Psoas muscle (tissue), 8 donors: Measurements from ENCODE around the gene DSCAM. TPM values are rescaled to one million over a fixed set of nuclear protein-coding genes. Genes with fewer than 3 reads are reported as not detected.

Source experiments
- ATAC-seq, 4 donors: fragments of 200-7000 bp; cut with Tn5 transposase; one replicate each; pipeline ENCODE4 v1.9.1; 2020; ENCODE audit warnings: moderate library complexity in 3 of 4, mild to moderate bottlenecking in 2 of 4
- DNase-seq, 2 donors: peaks; one replicate each; pipeline ENCODE4 v3.0.0-alpha.2; 2020
- H3K27ac ChIP-seq: fragments of 200-600 bp; one replicate; pipeline ENCODE4 v1.8.0; 2022
- H3K27me3 ChIP-seq, 3 donors: fragments of 200-600 bp in 1 of 3; one replicate each; pipeline versions ENCODE4 v1.6.1 to v1.8.0; 2013 to 2022; ENCODE audit warnings: low read length in 2 of 3, mild to moderate bottlenecking in 2 of 3, moderate library complexity in 1 of 3; ENCODE audit not compliant: insufficient read depth in 3 of 3
- H3K36me3 ChIP-seq, 2 donors: fragments of 200-600 bp in 1 of 2; one replicate each; pipeline versions ENCODE4 v1.6.1 to v1.8.0; 2013 to 2022; ENCODE audit warnings: low read depth in 1 of 2, mild to moderate bottlenecking in 1 of 2, moderate library complexity in 1 of 2; ENCODE audit not compliant: insufficient read depth in 1 of 2
- H3K4me1 ChIP-seq: fragments of 200-600 bp; one replicate; pipeline ENCODE4 v1.8.0; 2022
- H3K4me3 ChIP-seq: fragments of 200-600 bp; one replicate; pipeline ENCODE4 v1.8.0; 2022; ENCODE audit warnings: mild to moderate bottlenecking
- H3K9me3 ChIP-seq: fragments of 200-600 bp; one replicate; pipeline ENCODE4 v1.8.0; 2022
- CTCF ChIP-seq: fragments of 200-600 bp; IDR thresholded peaks from one replicate; pipeline ENCODE4 v1.8.0; 2022; ENCODE audit warnings: antibody characterized with exemption
- WGBS, 3 donors: extraction: QIAGEN DNeasy Blood & Tissue Kit; methylation state at CpG; one replicate each; pipeline versions ENCODE4 v1.1.6 to v1.1.7; 2013; 5-methylcytosine and 5-hydroxymethylcytosine counted together
- intact Hi-C, 2 donors: fragments of 100-400 bp; cut with DNase I; formaldehyde crosslinking; loops; one replicate each; pipeline versions ENCODE4 v1.11.0 to v1.14.2; 2022
- polyA plus RNA-seq, 3 donors: library from polyadenylated mRNA; stranded (reverse); fragments of 200-250 nt; gene quantifications; one replicate each; pipeline ENCODE4 v1.2.3, GENCODE V29; 2013
- total RNA-seq, 4 donors: library from RNA; stranded (reverse); fragmentation: NEBNext Ultra II Directional in 2 of 4; extraction: Animal tissue kit (Norgen Biotek cat#: 25700) in 2 of 4; gene quantifications; one replicate each; pipeline versions ENCODE4 v1.2.1 to v1.2.4, GENCODE V29; 2021 to 2023
- donor health status: healthy with polysubstance abuse.
- donor health status: DM: no; HTN: no; CAD: no; lungs with moderate emphysema.
- donor health status: Bipolar disorder and iron deficiency.
- donor health status: healthy.
- donor health status: DM: yes; HTN: yes; CAD: no.
- donor health status: DM: no; HTN: no; CAD: no.
- donor health status: DM: no; HTN: no; CAD: no.
- donor health status: DM: yes; HTN: yes; CAD: no.

Gene DSCAM
- total and polyA plus RNA-seq, 7 donors, result 0.03 to 0.04 TPM; not detected in 5

GRCh38 chr21:40504825-40505224 is 342.1 kb downstream of the DSCAM start:
- H3K27me3 ChIP-seq, result no peaks in the 10 kb centered on the region
- intact Hi-C loops, result no loop called here

GRCh38 chr21:40496116-40496515 is 350.8 kb downstream of the DSCAM start:
- intact Hi-C loops, result no loop called here
- ATAC-seq (no peak), DNase-seq (no peak)
- no peak for TF ChIP-seq CTCF
- Histone ChIP-seq H3K4me1 (no peaks in the 10 kb centered on the region), H3K27me3 (peaks cover 0 to 2% (median 0%) of the 10 kb centered on the region in 3 donors), H3K4me3 (no peak overlapping the region), H3K27ac (no peak overlapping the region), H3K9me3 (no peaks in the 10 kb centered on the region), H3K36me3 (no peaks in the 10 kb centered on the region)

More at GRCh38 chr21:40504825-40505224, 342.1 kb downstream of the DSCAM start:
- no peaks in the 10 kb centered on the region for H3K36me3 ChIP-seq
- ATAC-seq (no peak), DNase-seq (no peak)
- H3K4me1 ChIP-seq, result no peaks in the 10 kb centered on the region
- WGBS, 3 donors, result 18 to 50% (median 29%) methylated on average over 1 of the region's 1 CpG
- H3K9me3 ChIP-seq, result no peaks in the 10 kb centered on the region
- no peak overlapping the region for H3K4me3 ChIP-seq
- H3K27ac ChIP-seq, result no peak overlapping the region
- no peak for TF ChIP-seq CTCF

GRCh38 chr21:40490408-40490807 is 356.6 kb downstream of the DSCAM start:
- H3K4me1 ChIP-seq, result no peaks in the 10 kb centered on the region
- H3K36me3 ChIP-seq, result no peaks in the 10 kb centered on the region
- WGBS, 3 donors, result 46 to 70% (median 55%) methylated on average over 1 of the region's 1 CpG
- TF ChIP-seq CTCF, result no peak
- DNase-seq (no peak), ATAC-seq (no peak)
- no peak overlapping the region for H3K4me3 ChIP-seq
- no peak overlapping the region for H3K27ac ChIP-seq
- intact Hi-C loops, result no loop called here
- H3K9me3 ChIP-seq, result no peaks in the 10 kb centered on the region
- no peaks in the 10 kb centered on the region for H3K27me3 ChIP-seq

- Histone ChIP-seq H3K4me3 (no peak overlapping the region), H3K27me3 (no peaks in the 10 kb centered on the region), H3K4me1 (no peaks in the 10 kb centered on the region), H3K36me3 (no peaks in the 10 kb centered on the region), H3K9me3 (no peaks in the 10 kb centered on the region), H3K27ac (no peak overlapping the region)
- no peak for ATAC-seq
- WGBS, 3 donors, result 70 to 87% (median 85%) methylated on average over 1 of the region's 1 CpG
- DNase-seq, result no peak
- intact Hi-C loops, result no loop called here
- no peak for TF ChIP-seq CTCF
Measured at GRCh38 chr21:40489001-40489400, 358.0 kb downstream of the DSCAM start.

GRCh38 chr21:40481764-40482163 is 365.2 kb downstream of the DSCAM start:
- no peak overlapping the region for H3K27ac ChIP-seq
- no peak for DNase-seq
- no peak overlapping the region for H3K4me3 ChIP-seq
- intact Hi-C loops, result no loop called here
- no peaks in the 10 kb centered on the region for H3K27me3 ChIP-seq
- WGBS, 3 donors, result 64 to 68% (median 66%) methylated on average over 9 of the region's 9 CpGs
- no peak for TF ChIP-seq CTCF
- no peaks in the 10 kb centered on the region for H3K9me3 ChIP-seq
- H3K36me3 ChIP-seq, result no peaks in the 10 kb centered on the region
- H3K4me1 ChIP-seq, result no peaks in the 10 kb centered on the region
- no peak for ATAC-seq
